Astrocyte of the spinal cord (primary cell): ENCODE results near the gene PELO.

ENCODE experiments used
- DNase-seq: peaks from one replicate; pipeline ENCODE4 v3.0.0; 2011; ENCODE audit warnings: low read depth, low spot score
- H3K4me3 ChIP-seq: 2 replicates; pipeline ENCODE4 v1.5.1; 2011; ENCODE audit warnings: low read depth, mild to moderate bottlenecking, low read length, moderate library complexity
- in situ Hi-C: cut with HindIII; loops from 2 replicates; pipeline ENCODE4 v1.10.0; 2017; ENCODE audit warnings: low sequenced_read_pairs
- TF ChIP-seq, protein P1 (sequence below): IDR thresholded peaks from 2 replicates; pipeline ENCODE4 v1.5.1; 2012; ENCODE audit warnings: low read depth, mild to moderate bottlenecking, low read length, inconsistent platforms

The PELO gene

DNA sequence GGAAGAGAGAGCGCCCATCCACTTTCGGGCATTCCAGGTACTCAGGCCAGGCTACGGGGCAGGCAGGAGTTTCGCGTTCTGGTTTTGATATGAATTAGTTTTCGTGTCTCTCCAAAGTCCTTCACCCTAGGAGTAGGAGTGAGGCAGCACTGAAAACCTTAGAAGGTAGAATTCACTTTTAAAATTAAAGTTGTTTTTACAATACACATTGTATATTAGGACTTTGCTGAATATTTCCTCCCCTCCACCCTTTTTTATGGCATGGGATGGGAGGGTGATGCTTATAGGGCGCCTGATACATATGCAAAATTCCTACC is 747 bp downstream of the PELO start:
- TF ChIP-seq, protein P1, sequence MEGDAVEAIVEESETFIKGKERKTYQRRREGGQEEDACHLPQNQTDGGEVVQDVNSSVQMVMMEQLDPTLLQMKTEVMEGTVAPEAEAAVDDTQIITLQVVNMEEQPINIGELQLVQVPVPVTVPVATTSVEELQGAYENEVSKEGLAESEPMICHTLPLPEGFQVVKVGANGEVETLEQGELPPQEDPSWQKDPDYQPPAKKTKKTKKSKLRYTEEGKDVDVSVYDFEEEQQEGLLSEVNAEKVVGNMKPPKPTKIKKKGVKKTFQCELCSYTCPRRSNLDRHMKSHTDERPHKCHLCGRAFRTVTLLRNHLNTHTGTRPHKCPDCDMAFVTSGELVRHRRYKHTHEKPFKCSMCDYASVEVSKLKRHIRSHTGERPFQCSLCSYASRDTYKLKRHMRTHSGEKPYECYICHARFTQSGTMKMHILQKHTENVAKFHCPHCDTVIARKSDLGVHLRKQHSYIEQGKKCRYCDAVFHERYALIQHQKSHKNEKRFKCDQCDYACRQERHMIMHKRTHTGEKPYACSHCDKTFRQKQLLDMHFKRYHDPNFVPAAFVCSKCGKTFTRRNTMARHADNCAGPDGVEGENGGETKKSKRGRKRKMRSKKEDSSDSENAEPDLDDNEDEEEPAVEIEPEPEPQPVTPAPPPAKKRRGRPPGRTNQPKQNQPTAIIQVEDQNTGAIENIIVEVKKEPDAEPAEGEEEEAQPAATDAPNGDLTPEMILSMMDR, result no peak
- in situ Hi-C loops, result no loop called here
- DNase-seq, result no peak
- H3K4me3 ChIP-seq, result peak overlapping the region; percentile 67

DNA sequence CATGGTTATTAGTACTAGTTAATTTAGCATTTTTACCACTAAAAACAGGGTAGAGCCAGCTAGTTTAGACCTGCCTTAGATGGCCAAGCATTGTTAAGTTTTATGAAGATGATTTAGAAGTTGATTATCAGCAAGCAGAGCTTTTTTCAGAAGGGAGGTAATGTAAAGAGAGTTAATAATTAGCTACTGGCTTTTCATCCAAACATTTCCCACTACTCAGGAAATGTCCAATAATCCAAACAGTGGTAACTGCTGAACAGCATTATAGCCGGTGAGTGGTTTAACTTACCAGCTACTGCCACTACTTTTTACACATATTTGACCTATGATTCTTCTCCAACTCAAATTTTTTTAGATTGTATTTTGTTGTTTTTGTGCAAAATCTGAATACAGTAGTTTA is 1.7 kb downstream of the PELO start:
- in situ Hi-C loops, result no loop called here
- TF ChIP-seq, protein P1, result no peak
- no peak for DNase-seq
- peak overlapping the region; percentile 67 for H3K4me3 ChIP-seq

DNA sequence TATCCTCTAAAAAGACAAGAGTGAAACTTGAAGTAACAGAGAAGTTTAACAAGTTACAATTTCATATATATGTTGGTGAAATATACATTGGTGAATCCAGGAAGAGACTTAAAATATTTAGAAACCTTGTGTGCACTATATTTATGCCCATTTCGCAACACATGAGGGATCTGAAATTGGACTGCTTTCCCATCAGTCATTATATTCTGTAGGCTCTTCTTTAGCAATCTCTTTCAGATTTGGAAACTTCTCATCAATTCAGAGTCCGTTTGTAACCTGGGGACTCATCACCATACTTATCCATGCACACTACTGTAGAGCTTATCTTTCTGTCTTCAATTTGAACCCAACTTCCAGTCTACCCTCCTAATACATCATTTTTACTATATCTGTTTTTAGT is 2.1 kb downstream of the PELO start:
- no peak for DNase-seq
- TF ChIP-seq, protein P1, result no peak
- in situ Hi-C loops, result no loop called here
- H3K4me3 ChIP-seq, result peak overlapping the region; percentile 67

DNA sequence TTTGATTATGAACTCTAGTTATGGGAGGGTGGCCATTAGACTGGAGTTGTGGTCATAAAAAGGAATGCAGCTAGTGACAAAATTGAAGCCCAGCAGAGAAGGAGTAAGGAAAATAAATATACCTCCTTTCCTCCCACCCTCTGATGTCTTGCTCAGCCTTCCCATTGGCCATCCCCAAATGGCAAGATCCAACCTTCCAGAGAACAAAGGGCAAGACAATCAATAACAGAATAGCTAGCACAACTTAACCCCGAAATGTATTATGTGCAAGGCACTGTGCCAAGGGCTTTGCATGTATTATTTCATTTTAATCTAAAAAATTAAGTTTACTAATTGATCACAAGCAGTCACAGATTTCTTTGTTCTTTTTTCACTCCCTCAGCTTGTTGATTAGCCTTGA is 3.6 kb downstream of the PELO start:
- in situ Hi-C loops, result no loop called here
- no peak for DNase-seq
- TF ChIP-seq, protein P1, result no peak

DNA sequence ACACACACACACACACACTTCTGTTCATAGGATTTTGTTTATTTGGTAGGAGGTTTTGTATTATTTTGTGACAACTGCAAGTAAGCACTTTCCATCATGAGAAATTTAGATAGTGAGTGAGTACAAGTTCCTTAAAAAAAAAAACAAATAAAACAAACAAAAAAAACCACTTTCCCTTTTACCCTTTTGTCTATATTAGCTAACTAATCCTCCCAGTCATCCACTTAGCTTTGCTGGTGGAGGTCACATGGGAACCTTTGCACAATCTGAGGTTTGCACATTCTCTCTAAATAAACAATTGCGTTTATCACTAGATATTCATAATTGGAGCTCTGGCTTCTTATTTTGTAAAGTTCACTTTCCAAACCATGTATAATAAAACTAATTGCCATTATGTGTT is 6.8 kb downstream of the PELO start:
- no peak for DNase-seq
- H3K4me3 ChIP-seq, result no peak overlapping the region
- TF ChIP-seq, protein P1, result no peak
- in situ Hi-C loops, result no loop called here

More for the DNA sequence above, 3.6 kb downstream of the PELO start:
- no peak overlapping the region for H3K4me3 ChIP-seq

DNA sequence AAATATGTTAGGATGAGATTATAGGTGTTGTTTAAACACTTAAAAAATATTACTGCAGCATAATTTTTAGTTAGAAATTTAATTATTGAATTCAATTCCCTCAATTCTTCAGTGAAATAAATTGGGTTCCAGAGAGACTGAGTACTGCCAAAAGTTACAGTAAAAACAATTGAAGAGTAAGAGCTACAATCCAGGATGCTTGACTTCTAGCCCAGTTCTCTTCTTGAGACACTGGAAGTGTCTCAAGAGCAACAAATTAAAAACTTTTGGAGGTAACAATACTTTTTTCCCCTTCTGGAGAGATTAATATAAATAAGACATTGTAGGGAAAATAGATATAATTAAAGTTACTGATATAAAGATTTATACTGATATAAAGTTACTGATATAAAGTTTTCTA is 8.3 kb downstream of the PELO start:
- TF ChIP-seq, protein P1, result no peak
- no peak for DNase-seq
- no peak overlapping the region for H3K4me3 ChIP-seq
- in situ Hi-C loops, result no loop called here

DNA sequence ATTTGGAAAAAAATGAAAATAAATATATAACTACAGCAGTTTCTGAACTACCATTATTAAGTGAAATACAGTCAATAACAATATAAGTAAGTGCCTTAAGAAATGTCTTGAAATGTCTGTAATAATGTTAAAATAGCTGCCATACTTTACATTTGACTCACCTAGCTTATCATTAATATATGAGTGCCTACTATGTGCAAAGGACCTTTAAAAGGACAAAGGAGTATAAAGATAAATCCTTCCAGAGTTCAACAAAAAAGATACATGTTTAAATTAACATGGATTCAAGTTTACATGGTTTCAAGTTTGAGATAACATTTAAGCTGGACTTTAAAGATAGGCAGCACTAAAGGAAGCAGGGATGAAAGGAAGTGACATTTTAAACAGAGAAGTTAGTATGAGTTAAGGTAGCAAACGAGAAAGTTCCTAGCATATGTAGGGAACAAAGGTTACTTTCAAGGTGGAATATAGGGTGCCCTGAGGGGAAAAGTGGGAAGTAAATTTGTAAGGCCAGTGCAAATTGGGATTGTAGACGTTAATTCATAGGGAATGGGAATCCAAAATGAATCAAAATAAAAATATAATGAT is 8.9 kb downstream of the PELO start:
- TF ChIP-seq, protein P1, result no peak
- in situ Hi-C loops, result no loop called here

More for the DNA sequence above, 8.9 kb downstream of the PELO start:
- no peak overlapping the region for H3K4me3 ChIP-seq
- DNase-seq, result no peak
